ENCODE data around the gene PHLDB3. TPM values are rescaled to one million over a fixed set of nuclear protein-coding genes. Genes with fewer than 3 reads are reported as not detected.

The PHLDB3 gene
- total and polyA plus RNA-seq, 4 donors = 5.8 to 23.4 (median 7.9) TPM

- no peak overlapping the region for H3K9ac ChIP-seq (ENCODE audit: insufficient read depth in 1 of 2, low read length in 2 of 2)
- peaks cover 0 to 43% (median 5%) of the 10 kb centered on the region in 5 donors for H3K4me1 ChIP-seq (ENCODE audit: control insufficient read depth in 5 of 5, insufficient read depth in 5 of 5, low read length in 5 of 5)
- 90 to 91% methylated on average over 23 of the region's 23 CpGs for WGBS, 2 donors
These were observed 2.0 kb downstream of the PHLDB3 start for GRCh38 chr19:43502419-43502976.

GRCh38 chr19:43501661-43502418, 2.7 kb downstream of the PHLDB3 start:
- peaks cover 0 to 4% (median 3%) of the 10 kb centered on the region in 4 donors for H3K36me3 ChIP-seq (ENCODE audit: control insufficient read depth in 4 of 4, insufficient read depth in 4 of 4, low read length in 4 of 4)
- H3K27me3 ChIP-seq (ENCODE audit: control insufficient read depth in 3 of 3, insufficient read depth in 3 of 3, low read length in 2 of 3) = peaks cover 0 to 3% (median 0%) of the 10 kb centered on the region in 3 donors
- no peak overlapping the region for H3K27ac ChIP-seq (ENCODE audit: low read depth in 1 of 2, low read length in 1 of 2)
- DNase-seq (peak in 1 of 3 donors; percentile 35), ATAC-seq (ENCODE audit: insufficient read depth, low FRiP score) (no peak)
- TF ChIP-seq CTCF (IDR thresholded peaks at IDR 0.05; ENCODE audit: control extremely low read depth, extremely low read depth) = no peak
- peak overlapping the region in 1 of 2 donors; percentile 1 for H3K9ac ChIP-seq (ENCODE audit: insufficient read depth in 1 of 2, low read length in 2 of 2)
- 86 to 87% methylated on average over 43 of the region's 43 CpGs for WGBS, 2 donors
- no peaks in the 10 kb centered on the region for H3K9me3 ChIP-seq (ENCODE audit: control insufficient read depth in 4 of 4, insufficient read depth in 3 of 4, low read length in 3 of 4)
- H3K4me1 ChIP-seq (ENCODE audit: control insufficient read depth in 5 of 5, insufficient read depth in 5 of 5, low read length in 5 of 5) = peaks cover 0 to 43% (median 5%) of the 10 kb centered on the region in 5 donors
- no peak overlapping the region for H3K4me3 ChIP-seq

More at GRCh38 chr19:43502419-43502976, 2.0 kb downstream of the PHLDB3 start:
- no peak for TF ChIP-seq CTCF (IDR thresholded peaks at IDR 0.05; ENCODE audit: control extremely low read depth, extremely low read depth)
- no peaks in the 10 kb centered on the region for H3K9me3 ChIP-seq (ENCODE audit: control insufficient read depth in 4 of 4, insufficient read depth in 3 of 4, low read length in 3 of 4)
- peaks cover 0 to 3% (median 0%) of the 10 kb centered on the region in 3 donors for H3K27me3 ChIP-seq (ENCODE audit: control insufficient read depth in 3 of 3, insufficient read depth in 3 of 3, low read length in 2 of 3)
- H3K27ac ChIP-seq (ENCODE audit: low read depth in 1 of 2, low read length in 1 of 2) = no peak overlapping the region
- no peak for DNase-seq
- no peak overlapping the region for H3K4me3 ChIP-seq
- ATAC-seq (ENCODE audit: insufficient read depth, low FRiP score) = no peak
- H3K36me3 ChIP-seq (ENCODE audit: control insufficient read depth in 4 of 4, insufficient read depth in 4 of 4, low read length in 4 of 4) = peaks cover 0 to 4% (median 0%) of the 10 kb centered on the region in 4 donors

- Histone ChIP-seq H3K27me3 (ENCODE audit: control insufficient read depth in 3 of 3, insufficient read depth in 3 of 3, low read length in 2 of 3) (peaks cover 0 to 3% (median 0%) of the 10 kb centered on the region in 3 donors), H3K4me1 (ENCODE audit: control insufficient read depth in 5 of 5, insufficient read depth in 5 of 5, low read length in 5 of 5) (peaks cover 0 to 34% (median 5%) of the 10 kb centered on the region in 5 donors), H3K36me3 (ENCODE audit: control insufficient read depth in 4 of 4, insufficient read depth in 4 of 4, low read length in 4 of 4) (peaks cover 0 to 14% (median 6%) of the 10 kb centered on the region in 4 donors), H3K9ac (ENCODE audit: insufficient read depth in 1 of 2, low read length in 2 of 2) (no peak overlapping the region), H3K9me3 (ENCODE audit: control insufficient read depth in 4 of 4, insufficient read depth in 3 of 4, low read length in 3 of 4) (no peaks in the 10 kb centered on the region), H3K27ac (ENCODE audit: low read depth in 1 of 2, low read length in 1 of 2) (no peak overlapping the region), H3K4me3 (no peak overlapping the region)
- no peak for ATAC-seq (ENCODE audit: insufficient read depth, low FRiP score)
- DNase-seq = no peak
- no peak for TF ChIP-seq CTCF (IDR thresholded peaks at IDR 0.05; ENCODE audit: control extremely low read depth, extremely low read depth)
- WGBS, 2 donors = 82 to 89% methylated on average over 3 of the region's 3 CpGs
These were observed 5.5 kb downstream of the PHLDB3 start for GRCh38 chr19:43499042-43499441.
